SK-N-SH treated with all-trans-retinoic acid at 6 μM for 48 hours (cell line): ENCODE data around the gene ERBB2.
"Not testable (repeated sequence)": the region's sequence is repeated elsewhere in the genome, so short reads cannot be mapped to it uniquely, and the experiment has no call there.

Experiments used
- ATAC-seq: fragments of 200-7000 bp; cut with Tn5 transposase; 3 replicates; pipeline ENCODE4 v1.9.1; 2020; ENCODE audit warnings: mild to moderate bottlenecking, moderate library complexity
- ARNTL ChIP-seq: fragments of 450-650 bp; formaldehyde crosslinking; IDR thresholded peaks from 2 replicates; pipeline ENCODE4 v1.5.0; 2020; ENCODE audit warnings: low read depth, mild to moderate bottlenecking, moderate library complexity, borderline replicate concordance
- BACH2 ChIP-seq: fragments of 250-450 bp; sonication (Bioruptor Pico); IDR thresholded peaks from 2 replicates; pipeline ENCODE4 v1.9.0; 2021; ENCODE audit warnings: mild to moderate bottlenecking, borderline replicate concordance
- CSDC2 ChIP-seq: fragments of 250-450 bp; sonication (Bioruptor Pico); IDR thresholded peaks from 2 replicates; pipeline ENCODE4 v1.5.0; 2020; ENCODE audit warnings: mild to moderate bottlenecking, moderate library complexity
- ESRRG ChIP-seq: fragments of 250-450 bp; sonication (Bioruptor Pico); IDR thresholded peaks from 2 replicates; pipeline ENCODE4 v1.6.1; 2021; ENCODE audit warnings: mild to moderate bottlenecking
- GLIS3 ChIP-seq: fragments of 250-450 bp; sonication (Bioruptor Pico); IDR thresholded peaks from 2 replicates; pipeline ENCODE4 v1.5.0; 2020; ENCODE audit warnings: mild to moderate bottlenecking, moderate library complexity
- ISL1 ChIP-seq: fragments of 250-450 bp; sonication (Bioruptor Pico); IDR thresholded peaks from 2 replicates; pipeline ENCODE4 v2.1.2; 2022; ENCODE audit warnings: mild to moderate bottlenecking, moderate library complexity
- OSR1 ChIP-seq: fragments of 250-450 bp; sonication (Bioruptor Pico); IDR thresholded peaks from 2 replicates; pipeline ENCODE4 v1.8.0; 2022; ENCODE audit warnings: moderate library complexity, mild to moderate bottlenecking, inconsistent platforms
- POU6F1 ChIP-seq: fragments of 250-450 bp; sonication (Bioruptor Pico); IDR thresholded peaks from 2 replicates; pipeline ENCODE4 v1.8.0; 2021; ENCODE audit warnings: low read depth, mild to moderate bottlenecking, moderate library complexity, borderline replicate concordance
- PPARA ChIP-seq: fragments of 250-450 bp; sonication (Bioruptor Pico); IDR thresholded peaks from 2 replicates; pipeline ENCODE4 v1.5.0; 2020; ENCODE audit warnings: mild to moderate bottlenecking, borderline replicate concordance
- SNAI2 ChIP-seq: fragments of 250-450 bp; sonication (Bioruptor Pico); IDR thresholded peaks from 2 replicates; pipeline ENCODE4 v1.5.0; 2020; ENCODE audit warnings: mild to moderate bottlenecking, moderate library complexity
- ZC3H10 ChIP-seq: fragments of 250-450 bp; sonication (Bioruptor Pico); IDR thresholded peaks from 2 replicates; pipeline ENCODE4 v1.5.1; 2021; ENCODE audit warnings: mild to moderate bottlenecking, moderate library complexity
- ZFP30 ChIP-seq: fragments of 450-650 bp; formaldehyde crosslinking; IDR thresholded peaks from 2 replicates; pipeline ENCODE4 v1.5.0; 2022; ENCODE audit warnings: mild to moderate bottlenecking, moderate library complexity
- ZNF565 ChIP-seq: fragments of 450-650 bp; formaldehyde crosslinking; conservative IDR thresholded peaks from 2 replicates; pipeline ENCODE4 v1.5.0; 2020; ENCODE audit warnings: low read depth, mild to moderate bottlenecking, moderate library complexity
- ZNF70 ChIP-seq: fragments of 450-650 bp; formaldehyde crosslinking; IDR thresholded peaks from 2 replicates; pipeline ENCODE4 v1.5.0; 2020; ENCODE audit warnings: mild to moderate bottlenecking, moderate library complexity
- TF ChIP-seq, protein P1 (sequence below): fragments of 250-450 bp; sonication (Bioruptor Pico); IDR thresholded peaks from 2 replicates; pipeline ENCODE4 v1.5.1; 2021; ENCODE audit warnings: mild to moderate bottlenecking, moderate library complexity
- TF ChIP-seq, protein P2 (sequence below): fragments of 250-450 bp; sonication (Bioruptor Pico); IDR thresholded peaks from 2 replicates; pipeline ENCODE4 v1.5.1; 2020; ENCODE audit warnings: low read depth, mild to moderate bottlenecking, moderate library complexity
- TF ChIP-seq, protein P3 (sequence below): fragments of 250-450 bp; sonication (Bioruptor Pico); IDR thresholded peaks from 2 replicates; pipeline ENCODE4 v1.8.0; 2020; ENCODE audit warnings: mild to moderate bottlenecking, moderate library complexity, borderline replicate concordance

ERBB2 gene

GRCh38 chr17:39706921-39707337 lies 7.1 kb downstream of the ERBB2 start (continued):
- TF ChIP-seq, protein P1, sequence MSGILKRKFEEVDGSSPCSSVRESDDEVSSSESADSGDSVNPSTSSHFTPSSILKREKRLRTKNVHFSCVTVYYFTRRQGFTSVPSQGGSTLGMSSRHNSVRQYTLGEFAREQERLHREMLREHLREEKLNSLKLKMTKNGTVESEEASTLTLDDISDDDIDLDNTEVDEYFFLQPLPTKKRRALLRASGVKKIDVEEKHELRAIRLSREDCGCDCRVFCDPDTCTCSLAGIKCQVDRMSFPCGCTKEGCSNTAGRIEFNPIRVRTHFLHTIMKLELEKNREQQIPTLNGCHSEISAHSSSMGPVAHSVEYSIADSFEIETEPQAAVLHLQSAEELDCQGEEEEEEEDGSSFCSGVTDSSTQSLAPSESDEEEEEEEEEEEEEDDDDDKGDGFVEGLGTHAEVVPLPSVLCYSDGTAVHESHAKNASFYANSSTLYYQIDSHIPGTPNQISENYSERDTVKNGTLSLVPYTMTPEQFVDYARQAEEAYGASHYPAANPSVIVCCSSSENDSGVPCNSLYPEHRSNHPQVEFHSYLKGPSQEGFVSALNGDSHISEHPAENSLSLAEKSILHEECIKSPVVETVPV = no peak
- no peak for TF ChIP-seq ZNF70
- no peak for TF ChIP-seq SNAI2
- TF ChIP-seq ZC3H10 (CRISPR knock-in tag) = no peak
- TF ChIP-seq ISL1 (CRISPR knock-in tag) = no peak
- TF ChIP-seq ARNTL (CRISPR knock-in tag) = no peak
- TF ChIP-seq ZNF565 (CRISPR knock-in tag) = no peak
- no peak for TF ChIP-seq CSDC2
- no peak for TF ChIP-seq POU6F1 (CRISPR knock-in tag)
- no peak for TF ChIP-seq PPARA (CRISPR knock-in tag)
- no peak for TF ChIP-seq GLIS3 (CRISPR knock-in tag)

- no peak for ATAC-seq
- no peak for TF ChIP-seq ESRRG (CRISPR knock-in tag)
Observed at GRCh38 chr17:39709319-39709997, 9.6 kb downstream of the ERBB2 start.

DNA sequence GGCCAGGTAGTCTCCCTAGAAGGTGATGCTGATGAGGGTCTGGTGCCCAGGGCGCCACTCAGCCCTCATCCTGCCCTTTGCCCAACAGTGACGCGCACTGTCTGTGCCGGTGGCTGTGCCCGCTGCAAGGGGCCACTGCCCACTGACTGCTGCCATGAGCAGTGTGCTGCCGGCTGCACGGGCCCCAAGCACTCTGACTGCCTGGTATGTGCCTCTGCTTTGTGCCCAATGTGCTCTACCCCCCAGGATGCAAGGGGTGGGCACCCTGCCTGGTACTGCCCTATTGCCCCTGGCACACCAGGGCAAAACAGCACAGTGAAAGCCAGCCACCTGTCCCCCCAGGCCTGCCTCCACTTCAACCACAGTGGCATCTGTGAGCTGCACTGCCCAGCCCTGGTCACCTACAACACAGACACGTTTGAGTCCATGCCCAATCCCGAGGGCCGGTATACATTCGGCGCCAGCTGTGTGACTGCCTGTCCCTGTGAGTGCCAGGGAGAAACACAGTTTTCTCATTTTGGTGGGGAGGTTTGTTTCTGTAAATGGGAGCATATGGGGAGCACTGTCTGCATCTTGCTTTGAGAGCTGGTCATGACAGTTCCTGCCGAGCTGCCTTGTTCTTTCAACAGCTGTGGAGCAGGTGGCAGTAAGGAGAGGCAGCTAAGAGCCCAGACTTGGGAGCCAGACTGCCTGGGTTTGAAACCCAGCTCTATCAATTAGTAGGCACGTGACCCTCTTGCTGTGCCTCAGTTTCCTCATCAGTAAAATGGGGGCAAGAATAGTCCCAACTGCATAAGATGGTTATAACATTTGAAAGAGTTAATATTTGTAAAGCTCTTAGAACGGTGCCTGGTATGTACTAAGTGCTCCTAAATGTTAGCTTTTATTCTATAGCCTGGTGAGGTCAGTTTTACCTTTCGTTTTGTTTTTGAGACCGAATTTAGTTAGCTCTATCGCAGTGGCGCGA lies 10.4 kb downstream of the ERBB2 start:
- TF ChIP-seq OSR1 (CRISPR knock-in tag) = no peak
- no peak for TF ChIP-seq ESRRG (CRISPR knock-in tag)
- TF ChIP-seq PPARA (CRISPR knock-in tag) = no peak
- no peak for TF ChIP-seq ZFP30 (CRISPR knock-in tag)
- TF ChIP-seq ZC3H10 (CRISPR knock-in tag) = no peak
- TF ChIP-seq, protein P2, sequence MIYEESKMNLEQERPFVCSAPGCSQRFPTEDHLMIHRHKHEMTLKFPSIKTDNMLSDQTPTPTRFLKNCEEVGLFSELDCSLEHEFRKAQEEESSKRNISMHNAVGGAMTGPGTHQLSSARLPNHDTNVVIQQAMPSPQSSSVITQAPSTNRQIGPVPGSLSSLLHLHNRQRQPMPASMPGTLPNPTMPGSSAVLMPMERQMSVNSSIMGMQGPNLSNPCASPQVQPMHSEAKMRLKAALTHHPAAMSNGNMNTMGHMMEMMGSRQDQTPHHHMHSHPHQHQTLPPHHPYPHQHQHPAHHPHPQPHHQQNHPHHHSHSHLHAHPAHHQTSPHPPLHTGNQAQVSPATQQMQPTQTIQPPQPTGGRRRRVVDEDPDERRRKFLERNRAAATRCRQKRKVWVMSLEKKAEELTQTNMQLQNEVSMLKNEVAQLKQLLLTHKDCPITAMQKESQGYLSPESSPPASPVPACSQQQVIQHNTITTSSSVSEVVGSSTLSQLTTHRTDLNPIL (CRISPR knock-in tag) = no peak
- no peak for TF ChIP-seq POU6F1 (CRISPR knock-in tag)
- TF ChIP-seq BACH2 (CRISPR knock-in tag) = no peak
- TF ChIP-seq ZNF565 (CRISPR knock-in tag) = no peak
- no peak for TF ChIP-seq CSDC2
- TF ChIP-seq, protein P1 = no peak
- TF ChIP-seq, protein P3, sequence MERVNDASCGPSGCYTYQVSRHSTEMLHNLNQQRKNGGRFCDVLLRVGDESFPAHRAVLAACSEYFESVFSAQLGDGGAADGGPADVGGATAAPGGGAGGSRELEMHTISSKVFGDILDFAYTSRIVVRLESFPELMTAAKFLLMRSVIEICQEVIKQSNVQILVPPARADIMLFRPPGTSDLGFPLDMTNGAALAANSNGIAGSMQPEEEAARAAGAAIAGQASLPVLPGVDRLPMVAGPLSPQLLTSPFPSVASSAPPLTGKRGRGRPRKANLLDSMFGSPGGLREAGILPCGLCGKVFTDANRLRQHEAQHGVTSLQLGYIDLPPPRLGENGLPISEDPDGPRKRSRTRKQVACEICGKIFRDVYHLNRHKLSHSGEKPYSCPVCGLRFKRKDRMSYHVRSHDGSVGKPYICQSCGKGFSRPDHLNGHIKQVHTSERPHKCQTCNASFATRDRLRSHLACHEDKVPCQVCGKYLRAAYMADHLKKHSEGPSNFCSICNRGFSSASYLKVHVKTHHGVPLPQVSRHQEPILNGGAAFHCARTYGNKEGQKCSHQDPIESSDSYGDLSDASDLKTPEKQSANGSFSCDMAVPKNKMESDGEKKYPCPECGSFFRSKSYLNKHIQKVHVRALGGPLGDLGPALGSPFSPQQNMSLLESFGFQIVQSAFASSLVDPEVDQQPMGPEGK (CRISPR knock-in tag) = no peak
- ATAC-seq = no peak

GRCh38 chr17:39711071-39711470 lies 11.2 kb downstream of the ERBB2 start:
- not testable (repeated sequence) for ATAC-seq
